GM18498 (cell line): Measurements from ENCODE around the gene C11orf54.
"Not testable (repeated sequence)": the region's sequence is repeated elsewhere in the genome, so short reads cannot be mapped to it uniquely, and the experiment has no call there.

Experiments
- ATAC-seq: cut with Tn5 transposase; IDR thresholded peaks from one replicate; pipeline ENCODE4 v1.9.1; 2021; ENCODE audit warnings: mild to moderate bottlenecking, moderate library complexity; ENCODE audit not compliant: unreplicated experiment

The C11orf54 gene

DNA sequence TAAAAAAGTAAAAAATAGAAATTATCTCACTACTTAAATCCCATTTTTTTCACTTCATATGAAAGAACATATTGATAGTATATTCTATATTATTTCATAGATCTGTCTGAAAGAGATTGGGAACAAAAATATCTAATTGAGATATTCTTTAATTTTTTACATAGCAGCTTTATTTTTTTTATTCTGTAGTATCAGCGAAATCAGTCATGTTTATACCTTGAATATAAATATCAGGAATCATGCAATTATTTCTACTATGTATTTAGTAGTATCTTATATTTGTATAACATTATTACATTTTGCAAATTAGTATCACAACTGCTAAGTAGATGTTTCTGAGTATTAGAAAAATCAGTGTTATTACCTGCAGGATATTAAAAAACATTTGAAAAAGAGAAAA, 20.4 kb downstream of the C11orf54 start:
- no peak for ATAC-seq

DNA sequence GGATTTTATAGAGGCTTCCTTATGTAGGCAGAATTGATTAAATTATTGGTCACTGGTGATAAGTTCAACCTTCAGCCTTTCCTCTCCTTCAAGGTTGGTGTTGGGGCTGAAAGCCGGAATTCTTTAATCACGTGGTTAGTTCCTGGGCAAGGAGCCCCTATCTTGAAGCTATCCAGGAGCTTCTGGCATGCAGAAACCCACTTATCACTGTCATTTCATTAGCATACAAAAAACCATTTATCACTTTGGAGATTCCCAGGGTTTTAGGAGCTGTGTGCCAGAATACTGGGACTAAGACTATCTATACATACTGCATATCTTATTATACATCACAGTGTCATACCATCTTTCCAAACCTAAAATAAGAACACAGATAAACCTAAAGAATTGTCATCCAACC, 24.1 kb downstream of the C11orf54 start:
- ATAC-seq = no peak

DNA sequence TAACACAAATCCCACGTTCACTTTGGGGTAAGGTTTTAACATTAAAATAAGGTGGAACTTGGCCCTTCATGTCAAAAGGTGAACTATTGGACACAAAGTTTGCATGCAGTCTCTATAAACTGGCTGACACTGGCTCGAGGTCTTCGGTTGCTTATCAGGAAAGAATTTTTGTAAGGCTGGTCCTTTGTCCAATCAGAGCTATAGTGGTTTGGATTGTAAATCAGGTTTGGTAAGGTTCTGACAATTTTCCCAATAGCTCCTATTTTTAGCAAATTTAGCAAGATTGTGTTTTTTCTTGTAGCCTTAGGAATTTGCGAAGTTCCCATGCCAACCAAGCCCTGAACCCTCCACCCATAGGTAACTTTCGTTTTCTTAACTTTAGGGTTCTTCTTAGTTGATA, 25.0 kb downstream of the C11orf54 start:
- no peak for ATAC-seq

DNA sequence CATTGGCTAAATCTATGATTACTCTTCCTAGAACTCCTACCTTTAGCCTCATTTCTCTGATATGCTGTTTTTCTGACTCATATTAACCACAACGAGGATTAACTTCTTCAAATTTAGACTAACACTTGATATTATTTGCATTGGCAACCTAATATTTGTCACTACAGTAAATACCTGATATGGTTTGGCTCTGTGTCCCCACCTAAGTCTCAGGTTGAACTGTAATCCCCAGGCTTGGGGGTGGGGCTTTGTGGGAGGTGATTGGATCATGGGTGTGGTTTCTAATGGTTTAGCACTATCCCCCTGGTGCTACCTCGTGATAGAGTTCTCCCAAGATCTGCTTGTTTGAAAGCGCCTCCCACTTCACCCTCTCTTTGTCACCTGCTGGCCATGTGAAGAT, 25.5 kb downstream of the C11orf54 start:
- ATAC-seq = no peak

DNA sequence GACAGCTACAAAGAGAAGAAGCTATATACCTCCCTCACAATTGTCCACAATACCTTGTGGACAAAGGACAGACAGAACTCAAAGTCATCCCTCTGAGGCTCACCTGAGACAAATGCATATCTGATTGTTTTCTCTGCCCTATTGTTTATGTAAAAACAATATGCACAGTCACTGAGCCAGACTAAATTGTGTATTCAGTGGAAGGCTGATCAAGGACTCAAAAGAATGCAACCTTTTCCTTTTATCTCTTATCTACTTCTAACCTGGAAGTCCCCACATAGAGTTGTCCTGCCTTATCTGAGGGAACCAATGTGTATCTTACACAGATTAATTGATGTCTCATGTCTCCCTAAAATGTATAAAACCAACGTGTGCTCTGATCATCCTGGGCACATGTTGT, 28.7 kb downstream of the C11orf54 start:
- ATAC-seq = no peak

DNA sequence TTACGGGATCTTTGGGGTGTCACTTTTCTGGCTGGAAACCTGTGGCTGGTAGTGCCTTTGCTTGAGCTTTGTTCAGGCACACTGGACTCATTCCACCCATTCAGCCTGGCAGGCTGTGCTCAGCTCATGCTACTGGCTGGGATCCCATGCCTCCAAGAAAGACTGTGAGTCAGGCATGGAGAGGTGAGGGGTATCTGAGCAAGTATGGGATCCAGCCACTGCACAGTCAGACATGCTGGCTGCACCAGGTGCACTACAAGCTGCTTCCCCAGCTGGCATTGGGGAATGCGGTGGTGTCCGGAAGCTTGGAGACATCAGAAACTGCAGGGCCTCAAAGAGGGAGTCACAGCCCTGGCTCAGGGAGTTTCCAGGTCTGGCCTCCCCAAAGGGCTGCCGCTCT, 30.7 kb downstream of the C11orf54 start:
- ATAC-seq = no peak

DNA sequence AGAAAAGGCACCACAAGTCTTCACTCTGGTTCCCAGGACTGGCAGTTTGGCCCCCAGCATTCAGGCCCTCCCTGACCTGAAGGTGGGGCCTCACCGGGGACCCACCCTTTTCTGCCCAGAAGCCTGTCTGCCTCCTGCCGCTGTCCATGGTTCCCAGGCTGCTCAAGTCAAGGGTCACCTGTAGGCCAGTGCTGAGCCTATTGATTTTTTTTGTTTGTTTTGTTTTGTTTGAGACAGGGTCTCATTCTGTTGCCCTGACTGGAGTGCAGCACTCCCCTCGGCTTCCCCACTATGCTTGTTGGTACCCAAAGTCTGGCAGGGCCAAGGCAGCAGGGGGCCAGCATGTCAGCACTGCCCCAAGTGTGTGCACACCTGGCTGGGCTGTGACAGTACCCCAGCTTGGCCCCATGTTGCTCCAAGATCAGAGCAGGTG, 31.6 kb downstream of the C11orf54 start:
- ATAC-seq = no peak

DNA sequence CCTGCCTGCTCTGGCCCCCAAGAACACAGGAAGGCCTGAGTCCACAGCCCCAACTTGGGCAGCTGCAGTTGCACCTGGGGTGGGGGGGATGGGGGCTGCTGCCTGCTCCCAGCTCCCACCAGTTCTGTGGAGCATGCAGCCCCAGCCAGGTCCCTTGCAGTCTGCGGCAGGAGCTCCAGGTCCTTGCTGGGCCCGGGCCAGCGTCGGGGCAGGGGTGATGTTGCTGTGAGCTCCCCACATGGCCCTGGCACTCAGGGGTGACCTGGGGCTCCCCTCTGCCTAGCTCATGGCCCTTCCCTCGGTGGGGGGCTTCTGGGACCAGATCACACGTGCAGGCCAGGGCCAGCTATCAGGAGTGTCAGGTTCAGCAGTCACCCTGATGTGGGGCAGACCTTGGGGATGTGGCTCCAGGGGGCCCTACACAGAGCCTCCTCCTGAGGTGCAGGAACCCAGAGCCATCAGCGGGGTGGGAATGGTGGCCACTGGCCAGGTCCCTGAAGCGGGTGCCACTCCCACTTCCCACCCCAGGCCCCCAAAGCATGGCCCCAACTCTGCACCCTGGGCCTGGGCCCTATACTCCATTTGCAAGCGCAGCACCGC, 32.2 kb downstream of the C11orf54 start:
- no peak for ATAC-seq

DNA sequence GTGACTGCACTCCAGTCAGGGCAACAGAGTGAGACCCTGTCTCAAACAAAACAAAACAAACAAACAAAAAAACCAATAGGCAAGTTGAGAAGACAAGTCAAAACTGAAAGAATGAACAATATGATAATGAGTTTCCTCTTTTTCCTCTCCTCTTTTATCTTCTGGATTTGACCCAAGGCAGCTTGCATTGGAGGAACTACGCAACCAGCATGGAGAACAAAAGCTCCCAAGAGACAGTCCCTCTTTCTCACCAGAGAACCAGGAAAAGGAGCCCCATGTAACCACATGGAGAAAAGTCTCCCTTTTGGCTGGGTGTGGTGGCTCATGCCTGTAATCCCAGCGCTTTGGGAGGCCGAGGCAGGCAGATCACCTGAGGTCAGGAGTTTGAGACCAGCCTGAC, 33.1 kb downstream of the C11orf54 start:
- ATAC-seq = not testable (repeated sequence)

DNA sequence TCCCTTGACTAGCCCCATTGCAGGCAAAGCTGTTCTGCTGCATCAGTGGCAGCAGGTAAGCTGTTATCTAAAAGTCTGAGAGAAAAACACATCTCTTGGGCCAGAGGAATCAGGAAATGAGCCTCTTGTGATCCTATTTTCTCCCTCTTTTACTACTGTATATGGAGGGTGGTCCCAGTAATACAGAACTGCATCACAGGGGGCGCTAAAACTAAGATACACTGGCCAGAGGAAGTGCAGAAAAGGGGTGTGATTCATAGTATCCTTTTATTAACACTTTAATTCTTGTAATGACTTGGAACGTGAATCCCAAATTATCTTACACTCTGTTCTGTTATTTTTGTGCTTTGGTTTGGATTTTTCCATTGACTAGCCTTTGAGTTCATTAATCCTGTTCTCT, 33.8 kb downstream of the C11orf54 start:
- no peak for ATAC-seq

DNA sequence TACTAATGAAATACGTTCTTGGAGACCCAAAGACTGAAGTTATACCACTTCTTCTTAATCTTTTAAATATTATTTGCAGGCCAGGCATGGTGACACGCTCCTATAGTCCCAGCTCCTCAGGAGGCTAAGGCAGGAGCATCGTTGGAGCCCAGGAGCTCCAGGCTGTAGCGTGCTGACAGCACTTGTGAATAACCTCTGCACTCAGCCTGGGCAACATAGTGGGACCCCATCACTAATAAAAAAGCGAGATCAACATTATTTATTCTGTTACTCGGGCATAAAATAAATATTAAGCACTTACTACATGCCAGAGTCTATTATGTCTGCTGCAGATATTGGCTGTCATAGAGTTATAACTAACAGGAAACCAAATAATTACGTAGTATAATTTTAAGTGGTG, 41.9 kb downstream of the C11orf54 start:
- no peak for ATAC-seq

DNA sequence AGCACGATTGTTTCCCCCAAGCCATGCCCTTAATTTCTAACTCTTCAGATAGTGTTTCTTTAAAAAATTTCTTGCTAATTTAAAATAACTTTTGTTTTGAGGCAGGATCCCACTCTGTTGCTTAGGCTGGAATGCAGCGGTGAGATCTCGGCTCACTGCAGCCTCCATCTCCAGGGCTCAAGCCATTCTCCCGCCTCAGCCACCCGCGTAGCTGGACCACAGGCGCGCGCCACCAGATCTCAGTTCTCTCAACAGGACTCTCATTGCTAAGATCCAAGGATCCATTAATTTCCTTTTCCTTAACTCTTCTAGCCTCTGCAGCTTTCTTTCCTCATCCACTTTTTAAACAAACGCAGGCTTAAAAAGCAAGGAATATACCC, 42.3 kb downstream of the C11orf54 start:
- peak; percentile 56 for ATAC-seq

DNA sequence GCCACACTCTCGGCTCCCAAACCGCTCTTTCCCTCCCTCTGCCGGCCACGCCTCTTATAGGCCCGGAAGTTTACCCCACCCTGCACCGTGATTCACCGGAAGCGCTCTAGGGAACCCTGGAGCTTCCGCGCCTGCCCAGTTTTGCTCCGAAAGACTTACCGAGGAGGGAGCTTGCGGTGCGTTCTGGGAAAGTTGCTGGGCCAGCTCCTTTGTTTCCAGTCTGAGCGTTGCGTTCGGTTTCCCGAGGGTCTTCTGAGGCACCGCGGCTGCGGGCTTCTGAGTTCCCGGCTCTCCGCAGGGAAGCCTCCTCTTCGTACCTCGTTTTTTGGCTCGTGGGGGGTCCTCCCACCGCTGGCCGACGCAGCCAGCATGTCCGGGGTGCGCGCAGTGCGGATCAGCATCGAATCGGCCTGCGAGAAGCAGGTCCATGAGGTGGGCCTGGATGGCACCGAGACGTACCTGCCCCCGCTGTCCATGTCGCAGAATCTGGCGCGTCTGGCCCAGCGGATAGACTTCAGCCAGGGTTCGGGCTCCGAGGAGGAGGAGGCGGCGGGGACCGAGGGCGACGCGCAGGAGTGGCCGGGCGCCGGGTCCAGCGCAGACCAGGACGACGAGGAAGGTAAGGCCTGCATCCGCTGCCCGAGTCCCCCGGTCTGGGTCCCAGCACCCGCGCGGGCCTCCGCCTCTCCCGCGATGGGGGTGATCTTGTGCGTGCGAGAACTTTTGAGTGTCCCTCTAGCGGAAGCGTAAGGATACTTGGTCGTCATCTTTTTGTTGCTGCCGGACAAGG, 42.9 kb downstream of the C11orf54 start, which contains the start of gene MED17:
TSS of gene MED17 (plus strand) at position 138 of the 790 bp plus-strand sequence. CDS start at position 370, 232 bp downstream.
- ATAC-seq = peak; percentile 96

DNA sequence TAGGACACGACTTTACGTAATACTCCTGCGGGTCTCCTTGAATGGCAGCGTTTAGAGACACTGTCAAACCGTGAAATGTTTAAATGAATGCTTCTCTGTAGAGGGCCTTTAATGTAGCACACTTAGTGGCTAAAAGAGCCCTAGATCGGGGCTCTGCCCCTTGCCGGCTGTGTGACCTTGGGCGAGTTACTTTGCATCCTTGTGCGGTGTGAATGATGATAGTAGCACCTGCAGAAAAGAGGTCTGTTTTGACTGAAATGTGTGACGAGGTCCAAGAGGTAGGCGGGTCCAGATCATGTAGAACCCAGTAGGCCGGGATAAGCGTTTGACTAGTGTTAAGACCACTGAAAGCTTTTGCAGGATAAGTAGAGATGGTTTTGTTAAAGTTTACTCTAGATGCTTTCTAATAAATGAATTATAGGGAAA, 43.5 kb downstream of the C11orf54 start:
- peak; percentile 33 for ATAC-seq

DNA sequence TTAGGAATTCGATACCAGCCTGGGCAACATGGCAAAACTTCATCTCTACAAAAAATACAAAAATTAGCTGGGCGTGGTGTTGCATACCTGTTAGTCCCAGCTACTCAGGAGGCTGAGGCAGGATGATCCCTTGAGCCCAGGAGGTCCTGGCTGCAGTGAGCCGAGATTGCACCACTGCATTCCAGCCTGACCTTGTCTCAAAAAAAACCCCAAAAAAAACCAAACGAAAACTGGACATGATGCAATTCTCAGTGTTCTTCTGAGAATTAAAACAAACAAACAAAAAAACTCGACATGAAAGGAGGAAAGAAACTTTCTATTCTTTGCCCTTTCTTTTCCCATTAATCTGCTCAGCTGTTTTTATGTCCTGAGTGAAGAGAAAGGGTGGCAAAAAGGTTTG, 50.0 kb downstream of the C11orf54 start:
- ATAC-seq = no peak

DNA sequence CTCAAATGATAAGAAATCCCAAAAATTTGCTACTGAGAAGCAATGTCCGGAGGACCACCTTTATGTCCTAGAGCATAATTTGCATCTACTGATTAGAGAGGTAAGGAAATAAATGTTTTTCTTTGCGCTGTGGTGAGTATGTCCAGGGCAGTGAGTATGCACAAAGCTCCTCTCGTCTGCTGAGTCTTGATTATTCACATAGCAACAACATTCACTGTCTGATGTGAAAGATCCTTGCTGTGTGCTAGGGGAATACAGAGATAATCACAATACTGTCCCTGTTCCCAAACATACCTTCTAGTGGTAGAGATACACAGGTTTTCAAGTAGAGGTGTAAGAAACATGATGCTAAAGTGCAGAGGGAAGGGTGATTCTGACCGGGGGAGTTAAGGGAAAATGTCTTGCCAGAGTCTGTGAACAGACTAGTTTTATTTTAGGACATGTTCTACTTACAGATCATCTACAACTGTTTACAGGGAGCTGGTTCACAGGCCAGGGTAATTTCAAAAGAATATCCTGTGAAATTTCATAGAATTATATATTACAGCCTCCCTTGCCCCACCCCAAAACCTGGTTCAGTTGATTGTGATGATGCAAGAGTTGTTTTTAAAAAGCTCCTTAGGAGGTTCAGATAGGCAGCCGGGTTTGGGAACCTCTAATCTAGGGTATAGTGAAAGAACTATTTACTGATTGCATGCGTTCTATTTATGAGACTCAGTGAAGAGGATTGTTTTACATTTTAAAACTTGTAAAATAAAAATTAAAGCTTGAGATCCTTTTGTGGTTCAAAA, 55.2 kb downstream of the C11orf54 start:
- no peak for ATAC-seq

DNA sequence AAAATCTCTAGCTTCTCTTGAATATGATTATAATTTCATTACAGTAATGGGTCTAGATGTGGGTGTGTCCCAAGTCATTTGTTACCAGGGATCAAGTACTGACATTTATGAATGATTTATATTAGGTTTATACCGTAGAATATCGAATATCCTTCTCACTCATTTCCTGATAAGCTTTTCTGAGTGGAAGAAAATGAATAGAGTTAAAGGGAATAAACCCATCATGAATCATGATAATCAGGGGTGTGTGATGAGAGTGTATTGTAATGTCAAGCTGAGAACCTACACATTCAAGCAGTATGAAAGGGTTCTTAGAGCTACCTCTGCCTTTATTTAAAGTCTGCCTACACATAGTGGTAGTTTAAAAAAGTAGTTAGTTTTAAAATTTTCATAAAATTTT, 59.9 kb downstream of the C11orf54 start:
- no peak for ATAC-seq

DNA sequence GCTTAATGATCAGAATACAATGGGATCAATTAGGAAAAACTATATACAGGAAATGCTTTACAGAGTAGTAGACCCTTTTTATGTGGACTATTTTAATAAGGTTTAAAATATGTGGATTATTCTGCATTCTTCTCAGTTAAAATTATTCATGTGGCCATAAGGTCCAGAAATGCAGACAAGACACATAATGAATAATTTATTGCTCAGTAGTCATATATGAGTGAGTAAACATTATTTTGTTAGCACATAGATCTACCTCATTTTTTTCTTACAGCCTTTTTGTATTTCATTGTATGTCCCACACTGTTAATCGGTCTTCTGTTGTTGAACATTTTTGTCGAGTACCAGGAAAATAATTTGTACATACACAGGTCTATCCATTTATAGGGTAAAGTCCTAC, 63.4 kb downstream of the C11orf54 start:
- ATAC-seq = no peak

DNA sequence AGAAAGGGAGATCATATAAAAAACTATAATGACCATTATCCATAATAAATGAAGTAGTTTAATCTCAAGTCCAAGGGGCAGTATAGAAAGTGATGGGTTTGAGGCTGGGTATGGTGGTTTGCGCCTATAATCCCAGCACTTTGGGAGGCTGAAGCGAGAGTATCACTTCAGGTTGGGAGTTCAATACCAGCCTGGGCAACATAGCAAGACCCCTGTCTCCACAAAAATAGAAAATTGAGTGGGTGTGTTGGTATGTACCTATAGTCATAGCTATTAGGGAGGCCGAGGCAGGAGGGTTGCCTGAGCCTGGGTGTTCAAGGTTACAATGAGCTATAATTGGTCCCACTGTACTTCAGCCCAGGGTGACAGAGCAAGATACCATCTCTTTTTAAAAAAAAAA, 66.5 kb downstream of the C11orf54 start:
- ATAC-seq = no peak

DNA sequence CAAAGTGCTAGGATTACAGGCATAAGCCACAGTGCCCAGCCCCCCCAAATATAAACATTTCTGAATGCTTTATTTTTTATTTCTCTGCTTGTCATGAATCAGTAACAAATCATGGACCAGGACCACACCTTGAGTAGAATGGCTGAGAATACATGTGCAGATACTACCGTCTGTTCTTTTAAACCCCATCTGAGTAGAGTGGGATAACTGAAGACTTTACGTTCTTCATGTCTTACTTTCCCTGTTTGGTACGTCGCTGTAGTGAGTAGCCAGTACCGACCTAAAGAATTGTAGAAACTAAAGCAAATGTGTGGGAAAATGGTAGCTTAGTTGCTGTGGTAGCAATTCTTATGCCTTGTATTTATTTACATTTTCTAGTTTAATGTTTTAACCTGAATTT, 72.5 kb downstream of the C11orf54 start:
- ATAC-seq = no peak
